Measurements from ENCODE around the gene EFNA1. TPM values are rescaled to one million over a fixed set of nuclear protein-coding genes. Genes with fewer than 3 reads are reported as not detected.

The EFNA1 gene
- polyA plus RNA-seq, 2 of the 4 experiments (the other 2 are of a cell fraction), result 25.1 to 38.9 TPM

DNA sequence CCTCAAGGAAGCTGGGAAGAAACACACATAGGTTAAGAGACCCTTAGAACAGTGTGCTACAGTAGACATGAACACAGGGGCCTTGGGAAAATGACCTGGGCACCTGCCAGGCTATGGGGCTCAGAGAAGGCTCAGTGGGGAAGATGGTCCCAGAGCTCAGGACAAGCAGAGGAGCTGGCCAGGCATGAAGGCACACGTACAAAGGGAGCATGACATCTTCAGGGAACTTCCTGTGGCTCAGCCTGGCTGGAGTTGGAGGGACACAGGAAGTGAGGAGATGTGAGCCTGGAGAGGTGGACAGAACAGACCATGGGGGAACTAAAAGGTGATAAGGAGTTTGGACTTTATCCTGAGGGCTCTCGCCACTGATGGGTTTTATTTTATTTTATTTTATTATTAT lies 4.2 kb downstream of the EFNA1 start (continued):
- TF ChIP-seq, protein P1, sequence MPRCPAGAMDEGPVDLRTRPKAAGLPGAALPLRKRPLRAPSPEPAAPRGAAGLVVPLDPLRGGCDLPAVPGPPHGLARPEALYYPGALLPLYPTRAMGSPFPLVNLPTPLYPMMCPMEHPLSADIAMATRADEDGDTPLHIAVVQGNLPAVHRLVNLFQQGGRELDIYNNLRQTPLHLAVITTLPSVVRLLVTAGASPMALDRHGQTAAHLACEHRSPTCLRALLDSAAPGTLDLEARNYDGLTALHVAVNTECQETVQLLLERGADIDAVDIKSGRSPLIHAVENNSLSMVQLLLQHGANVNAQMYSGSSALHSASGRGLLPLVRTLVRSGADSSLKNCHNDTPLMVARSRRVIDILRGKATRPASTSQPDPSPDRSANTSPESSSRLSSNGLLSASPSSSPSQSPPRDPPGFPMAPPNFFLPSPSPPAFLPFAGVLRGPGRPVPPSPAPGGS (IDR thresholded peaks at IDR 0.05), result no peak
- TF ChIP-seq CBX2 (IDR thresholded peaks at IDR 0.05; ENCODE audit: borderline replicate concordance, low read depth) (no peak), ZC3H11A (IDR thresholded peaks at IDR 0.05) (no peak)

DNA sequence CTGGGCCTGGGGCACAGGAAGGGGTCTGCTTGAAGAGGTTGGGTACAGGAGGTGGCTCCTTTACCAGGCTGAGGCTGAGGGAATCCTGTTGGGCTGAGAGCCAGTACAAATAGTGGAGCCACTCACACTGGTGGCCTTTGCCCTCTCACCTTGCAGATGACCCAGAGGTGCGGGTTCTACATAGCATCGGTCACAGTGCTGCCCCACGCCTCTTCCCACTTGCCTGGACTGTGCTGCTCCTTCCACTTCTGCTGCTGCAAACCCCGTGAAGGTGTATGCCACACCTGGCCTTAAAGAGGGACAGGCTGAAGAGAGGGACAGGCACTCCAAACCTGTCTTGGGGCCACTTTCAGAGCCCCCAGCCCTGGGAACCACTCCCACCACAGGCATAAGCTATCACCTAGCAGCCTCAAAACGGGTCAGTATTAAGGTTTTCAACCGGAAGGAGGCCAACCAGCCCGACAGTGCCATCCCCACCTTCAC lies 6.2 kb downstream of the EFNA1 start:
- Histone ChIP-seq H3K4me2 (peak overlapping the region; percentile 82; the same call in 2 of the 3 replicates), H3K9me3 (no peaks in the 10 kb centered on the region), H3K27ac (peak overlapping the region in 1 of 2 experiments; percentile 90; a peak in 1 of 6 replicates), H3K4me1 (peaks cover 47% of the 10 kb centered on the region), H3K4me3 (no peak overlapping the region)
- POLR2A ChIA-PET, result no interaction called here
- DNase-seq (ENCODE audit: low read depth in 1 of 2, low spot score in 1 of 2) (no peak), ATAC-seq (no peak), FAIRE-seq (no peak)
- TF ChIP-seq TFCP2L1 (CRISPR knock-in tag; IDR thresholded peaks at IDR 0.05), result no peak
- TF ChIP-seq, protein P2, sequence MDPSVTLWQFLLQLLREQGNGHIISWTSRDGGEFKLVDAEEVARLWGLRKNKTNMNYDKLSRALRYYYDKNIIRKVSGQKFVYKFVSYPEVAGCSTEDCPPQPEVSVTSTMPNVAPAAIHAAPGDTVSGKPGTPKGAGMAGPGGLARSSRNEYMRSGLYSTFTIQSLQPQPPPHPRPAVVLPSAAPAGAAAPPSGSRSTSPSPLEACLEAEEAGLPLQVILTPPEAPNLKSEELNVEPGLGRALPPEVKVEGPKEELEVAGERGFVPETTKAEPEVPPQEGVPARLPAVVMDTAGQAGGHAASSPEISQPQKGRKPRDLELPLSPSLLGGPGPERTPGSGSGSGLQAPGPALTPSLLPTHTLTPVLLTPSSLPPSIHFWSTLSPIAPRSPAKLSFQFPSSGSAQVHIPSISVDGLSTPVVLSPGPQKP (IDR thresholded peaks at IDR 0.05; ENCODE audit: low read depth, low read length), result no peak
- TF ChIP-seq POLR2A (IDR thresholded peaks at IDR 0.05; ENCODE audit: low read length), result no peak
- TF ChIP-seq KDM5A (IDR thresholded peaks at IDR 0.05), result no peak
- WGBS (ENCODE audit: missing lambda C conversion rate), result 81% methylated on average over 5 of the region's 7 CpGs
- CTCF ChIA-PET, result interaction anchor here (0.9 to 19.7 kb wide), 10 partner anchors 8 to 116 kb away, joined by 3 to 309 read pairs (median 8); partner anchors contain the start of gene KRTCAP2

DNA sequence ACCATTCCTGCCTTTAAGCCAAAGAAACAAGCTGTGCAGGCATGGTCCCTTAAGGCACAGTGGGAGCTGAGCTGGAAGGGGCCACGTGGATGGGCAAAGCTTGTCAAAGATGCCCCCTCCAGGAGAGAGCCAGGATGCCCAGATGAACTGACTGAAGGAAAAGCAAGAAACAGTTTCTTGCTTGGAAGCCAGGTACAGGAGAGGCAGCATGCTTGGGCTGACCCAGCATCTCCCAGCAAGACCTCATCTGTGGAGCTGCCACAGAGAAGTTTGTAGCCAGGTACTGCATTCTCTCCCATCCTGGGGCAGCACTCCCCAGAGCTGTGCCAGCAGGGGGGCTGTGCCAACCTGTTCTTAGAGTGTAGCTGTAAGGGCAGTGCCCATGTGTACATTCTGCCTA lies 6.6 kb downstream of the EFNA1 start:
- H3K4me2 ChIP-seq, result peak overlapping the region; percentile 82
- ChIA-PET CTCF (interaction anchor here (1.5 to 19.7 kb wide), 8 partner anchors 9 to 90 kb away, joined by 3 to 309 read pairs (median 21); partner anchors contain the start of gene KRTCAP2), POLR2A (interaction anchor here (1.0 to 1.2 kb wide), 2 partner anchors 8 to 10 kb away, joined by 4 to 8 read pairs; no protein-coding TSS in a partner anchor)
- 0 out of 3 replicates have a peak overlapping the region, but pooled peaks have one; percentile 60 for H3K4me3 ChIP-seq
- 50% methylated on average over 1 of the region's 1 CpG for WGBS (ENCODE audit: missing lambda C conversion rate)
- FAIRE-seq, result no peak
- no peaks in the 10 kb centered on the region for H3K9me3 ChIP-seq
- no peak for TF ChIP-seq CEBPB (IDR thresholded peaks at IDR 0.05)
- no peak for TF ChIP-seq POLR2A (IDR thresholded peaks at IDR 0.05; ENCODE audit: low read length)
- H3K27ac ChIP-seq, result peak overlapping the region; percentile 90 to 92
- H3K4me1 ChIP-seq, result peaks cover 46% of the 10 kb centered on the region
- ATAC-seq, result peak in 1 of 2 experiments; percentile 3; a peak in 2 of 6 replicates
- no peak for DNase-seq (ENCODE audit: low read depth in 1 of 2, low spot score in 1 of 2)

DNA sequence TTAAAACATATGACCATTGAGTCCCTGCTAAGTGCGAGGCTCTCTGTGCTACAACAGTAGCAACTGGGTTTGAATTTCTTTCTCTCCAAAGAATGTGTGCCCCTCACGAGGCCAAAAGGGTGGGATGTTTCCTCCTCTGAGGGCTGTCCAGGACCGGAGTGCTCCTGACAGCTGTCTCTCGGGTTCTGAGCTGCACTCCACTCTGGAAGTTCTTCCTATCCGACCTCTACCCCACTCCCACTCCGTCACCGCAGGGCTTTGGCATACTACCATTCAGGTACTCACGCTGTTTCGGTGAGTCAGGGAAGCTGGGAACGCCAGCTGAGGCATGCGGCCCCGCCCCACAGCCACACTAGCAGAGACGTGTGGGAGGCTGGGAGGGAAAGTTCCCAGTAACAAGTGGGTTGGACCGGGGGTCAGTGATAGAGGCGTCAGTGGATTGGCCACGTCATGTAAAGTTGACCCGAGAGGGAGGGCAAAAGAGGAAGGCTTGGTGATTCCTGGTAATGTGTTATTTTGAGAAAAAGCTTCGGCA lies 7.3 kb downstream of the EFNA1 start:
- no peak for FAIRE-seq
- H3K27ac ChIP-seq, result peak overlapping the region; percentile 90 to 92
- CTCF ChIA-PET, result interaction anchor here (0.8 to 19.7 kb wide), 10 partner anchors 9 to 90 kb away, joined by 3 to 309 read pairs (median 7); partner anchors contain the start of gene KRTCAP2
- peak; percentile 93 to 94 for DNase-seq (ENCODE audit: low read depth in 1 of 2, low spot score in 1 of 2)
- peaks cover 40% of the 10 kb centered on the region for H3K4me1 ChIP-seq
- peak overlapping the region; percentile 60 for H3K4me3 ChIP-seq
- POLR2A ChIA-PET, result interaction anchor here (0.6 to 1.3 kb wide), 6 partner anchors 8 to 160 kb away, joined by 3 to 8 read pairs (median 4); partner anchors contain the start of genes CKS1B and KRTCAP2
- peak overlapping the region; percentile 82 for H3K4me2 ChIP-seq
- WGBS (ENCODE audit: missing lambda C conversion rate), result 9% methylated on average over 18 of the region's 18 CpGs
- no peaks in the 10 kb centered on the region for H3K9me3 ChIP-seq
- ATAC-seq, result peak; percentile 75 to 82
- TF ChIP-seq RARB (CRISPR knock-in tag; IDR thresholded peaks at IDR 0.05) (no peak), RAD21 (conservative IDR thresholded peaks at IDR 0.05 in 1 of 2, IDR thresholded peaks at IDR 0.05 in 1 of 2) (no peak), GATA3 (IDR thresholded peaks at IDR 0.05; ENCODE audit: borderline replicate concordance) (peak; percentile 21; the same call in 1 of the 2 replicates), MAFK (IDR thresholded peaks at IDR 0.05; ENCODE audit: partially characterized antibody) (peak; percentile 39), JUN (IDR thresholded peaks at IDR 0.05) (no peak), ZNF302 (CRISPR knock-in tag; IDR thresholded peaks at IDR 0.05) (no peak), HOXB13 (CRISPR knock-in tag; IDR thresholded peaks at IDR 0.05; ENCODE audit: low read depth) (no peak), ZFP36 (IDR thresholded peaks at IDR 0.05; ENCODE audit: borderline replicate concordance, partially characterized antibody) (no peak), JUNB (IDR thresholded peaks at IDR 0.05) (no peak), CHD2 (IDR thresholded peaks at IDR 0.05; ENCODE audit: low read length, partially characterized antibody) (no peak), ZSCAN20 (CRISPR knock-in tag; IDR thresholded peaks at IDR 0.05) (no peak), KDM1A (IDR thresholded peaks at IDR 0.05; ENCODE audit: low read depth) (no peak), CBX2 (IDR thresholded peaks at IDR 0.05; ENCODE audit: borderline replicate concordance, low read depth) (no peak), EHMT2 (IDR thresholded peaks at IDR 0.05; ENCODE audit: low read depth) (no peak), RNF2 (IDR thresholded peaks at IDR 0.05; ENCODE audit: borderline replicate concordance, low read depth) (no peak), RFX5 (IDR thresholded peaks at IDR 0.05) (no peak)
- TF ChIP-seq, protein P2 (IDR thresholded peaks at IDR 0.05; ENCODE audit: low read depth, low read length), result no peak
- TF ChIP-seq, protein P3, sequence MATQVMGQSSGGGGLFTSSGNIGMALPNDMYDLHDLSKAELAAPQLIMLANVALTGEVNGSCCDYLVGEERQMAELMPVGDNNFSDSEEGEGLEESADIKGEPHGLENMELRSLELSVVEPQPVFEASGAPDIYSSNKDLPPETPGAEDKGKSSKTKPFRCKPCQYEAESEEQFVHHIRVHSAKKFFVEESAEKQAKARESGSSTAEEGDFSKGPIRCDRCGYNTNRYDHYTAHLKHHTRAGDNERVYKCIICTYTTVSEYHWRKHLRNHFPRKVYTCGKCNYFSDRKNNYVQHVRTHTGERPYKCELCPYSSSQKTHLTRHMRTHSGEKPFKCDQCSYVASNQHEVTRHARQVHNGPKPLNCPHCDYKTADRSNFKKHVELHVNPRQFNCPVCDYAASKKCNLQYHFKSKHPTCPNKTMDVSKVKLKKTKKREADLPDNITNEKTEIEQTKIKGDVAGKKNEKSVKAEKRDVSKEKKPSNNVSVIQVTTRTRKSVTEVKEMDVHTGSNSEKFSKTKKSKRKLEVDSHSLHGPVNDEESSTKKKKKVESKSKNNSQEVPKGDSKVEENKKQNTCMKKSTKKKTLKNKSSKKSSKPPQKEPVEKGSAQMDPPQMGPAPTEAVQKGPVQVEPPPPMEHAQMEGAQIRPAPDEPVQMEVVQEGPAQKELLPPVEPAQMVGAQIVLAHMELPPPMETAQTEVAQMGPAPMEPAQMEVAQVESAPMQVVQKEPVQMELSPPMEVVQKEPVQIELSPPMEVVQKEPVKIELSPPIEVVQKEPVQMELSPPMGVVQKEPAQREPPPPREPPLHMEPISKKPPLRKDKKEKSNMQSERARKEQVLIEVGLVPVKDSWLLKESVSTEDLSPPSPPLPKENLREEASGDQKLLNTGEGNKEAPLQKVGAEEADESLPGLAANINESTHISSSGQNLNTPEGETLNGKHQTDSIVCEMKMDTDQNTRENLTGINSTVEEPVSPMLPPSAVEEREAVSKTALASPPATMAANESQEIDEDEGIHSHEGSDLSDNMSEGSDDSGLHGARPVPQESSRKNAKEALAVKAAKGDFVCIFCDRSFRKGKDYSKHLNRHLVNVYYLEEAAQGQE (IDR thresholded peaks at IDR 0.05), result no peak

Measured in A549 (cell line).